A673 (cell line): Measurements from ENCODE around the gene CAMK2A.

Source experiments
- CTCF ChIP-seq: fragments of 300-800, 200-600 bp; sonication (generic); conservative IDR thresholded peaks from 2 replicates; pipeline ENCODE4 v1.5.1; 2017; ENCODE audit warnings: low read depth, mild to moderate bottlenecking, antibody characterized with exemption, low read length, moderate library complexity, mixed read lengths
- EZH2 ChIP-seq: fragments of 200-600 bp; sonication (generic); IDR thresholded peaks from 2 replicates; pipeline ENCODE4 v1.6.1; 2017; ENCODE audit warnings: borderline replicate concordance, low read depth, mild to moderate bottlenecking, mixed read lengths, antibody characterized with exemption, low read length; ENCODE audit not compliant: poor library complexity, severe bottlenecking

- TF ChIP-seq CTCF (no peak), EZH2 (no peak)
Observed at GRCh38 chr5:150295741-150296486, 6.3 kb upstream of the CAMK2A start.
